DND-41 (cell line): ENCODE results near the gene SMCO4.
"Not testable (repeated sequence)": the region's sequence is repeated elsewhere in the genome, so short reads cannot be mapped to it uniquely, and the experiment has no call there.

Source experiments
- ATAC-seq: fragments of 200-7000 bp; cut with Tn5 transposase; 3 replicates; pipeline ENCODE4 v1.9.1; 2021; ENCODE audit warnings: low read depth; ENCODE audit not compliant: insufficient read depth
- DNase-seq: peaks from one replicate; pipeline ENCODE4 v3.0.0-alpha.2; 2020
- H2AFZ ChIP-seq: 2 replicates; pipeline ENCODE4 v1.6.0; 2012; ENCODE audit warnings: low read depth, low read length
- H3K27ac ChIP-seq: 2 replicates; pipeline ENCODE4 v1.5.1; 2012; ENCODE audit warnings: low read length, inconsistent platforms
- H3K27me3 ChIP-seq: fragments of 200-600 bp; sonication (generic); 2 replicates; pipeline ENCODE4 v1.6.0; 2012; ENCODE audit warnings: low read length, mild to moderate bottlenecking, inconsistent platforms; ENCODE audit not compliant: insufficient read depth, poor library complexity
- H3K36me3 ChIP-seq: 2 replicates; pipeline ENCODE4 v1.5.1; 2012; ENCODE audit warnings: low read length, inconsistent platforms; ENCODE audit not compliant: insufficient read depth
- H3K4me1 ChIP-seq: 2 replicates; pipeline ENCODE4 v1.5.1; 2012; ENCODE audit warnings: mild to moderate bottlenecking, low read length; ENCODE audit not compliant: insufficient read depth
- H3K4me2 ChIP-seq: 2 replicates; pipeline ENCODE4 v1.6.0; 2012; ENCODE audit warnings: mild to moderate bottlenecking, moderate library complexity, low read length, inconsistent platforms; ENCODE audit not compliant: insufficient read depth
- H3K4me3 ChIP-seq, 2 experiments: fragments of 200-600 bp in 1 of 2; shearing (Covaris generic) in 1 of 2; 2 replicates each; pipeline ENCODE4 v1.5.1; 2012 to 2016; ENCODE audit warnings: inconsistent platforms in 2 of 2, low read length in 2 of 2, mild to moderate bottlenecking in 2 of 2, low read depth in 1 of 2, moderate library complexity in 1 of 2
- H3K79me2 ChIP-seq: 2 replicates; pipeline ENCODE4 v1.6.0; 2012; ENCODE audit warnings: low read length, inconsistent platforms; ENCODE audit not compliant: insufficient read depth
- H3K9ac ChIP-seq: 2 replicates; pipeline ENCODE4 v1.6.0; 2012; ENCODE audit warnings: low read depth, mild to moderate bottlenecking, inconsistent platforms, low read length, moderate library complexity
- H3K9me3 ChIP-seq: 2 replicates; pipeline ENCODE4 v1.5.1; 2012; ENCODE audit warnings: low read length, moderate library complexity, mild to moderate bottlenecking, inconsistent platforms; ENCODE audit not compliant: insufficient read depth, severe bottlenecking
- H4K20me1 ChIP-seq: 2 replicates; pipeline ENCODE4 v1.6.0; 2012; ENCODE audit warnings: low read length; ENCODE audit not compliant: insufficient read depth
- CTCF ChIP-seq: IDR thresholded peaks from 2 replicates; pipeline ENCODE4 v1.5.1; 2012; ENCODE audit warnings: borderline replicate concordance, low read length, moderate library complexity, mild to moderate bottlenecking; ENCODE audit not compliant: poor library complexity, severe bottlenecking; ENCODE audit errors: extremely low read depth
- EZH2 ChIP-seq: IDR thresholded peaks from 3 replicates; pipeline ENCODE4 v1.6.1; 2012; ENCODE audit warnings: borderline replicate concordance, low read depth, mild to moderate bottlenecking, moderate library complexity, low read length, inconsistent platforms; ENCODE audit not compliant: severe bottlenecking

SMCO4 gene

DNA sequence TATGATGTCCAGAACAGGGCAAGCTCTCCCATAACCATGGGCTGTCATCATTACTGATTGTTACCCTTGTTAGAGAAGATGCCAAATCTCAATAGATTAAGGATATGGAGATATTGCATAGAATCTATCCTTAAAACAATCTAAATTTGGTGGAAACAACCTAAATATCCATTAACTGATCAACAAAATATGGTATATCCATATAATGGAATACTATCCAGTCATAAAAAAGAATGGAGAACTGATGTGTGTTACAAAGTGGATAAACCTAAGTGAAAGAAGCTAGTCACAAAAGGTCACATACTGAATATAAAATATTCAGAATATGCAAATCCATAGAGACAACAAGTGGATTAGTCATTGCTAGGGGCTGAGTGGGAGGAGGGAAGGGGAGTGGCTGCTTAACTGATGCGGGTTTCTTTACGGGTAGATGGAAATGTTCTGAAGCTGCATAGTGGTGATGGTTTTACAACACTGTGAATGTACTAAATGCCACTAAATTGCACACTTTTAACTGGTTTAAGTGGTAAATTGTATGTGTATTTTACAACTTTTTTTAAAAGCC, 36.1 kb upstream of the SMCO4 start:
- Histone ChIP-seq H4K20me1 (no peaks in the 10 kb centered on the region), H3K4me1 (no peaks in the 10 kb centered on the region), H3K79me2 (no peaks in the 10 kb centered on the region), H2AFZ (no peak overlapping the region), H3K27ac (no peak overlapping the region), H3K4me2 (no peak overlapping the region), H3K4me3 (no peak overlapping the region), H3K9me3 (no peaks in the 10 kb centered on the region), H3K9ac (no peak overlapping the region), H3K36me3 (no peaks in the 10 kb centered on the region), H3K27me3 (no peaks in the 10 kb centered on the region)
- ATAC-seq (no peak), DNase-seq (no peak)
- TF ChIP-seq CTCF (no peak), EZH2 (no peak)

GRCh38 chr11:93577286-93577685, 34.1 kb upstream of the SMCO4 start:
- no peak overlapping the region for H3K9ac ChIP-seq
- H3K27me3 ChIP-seq = no peaks in the 10 kb centered on the region
- H3K4me3 ChIP-seq = no peak overlapping the region
- TF ChIP-seq CTCF = no peak
- TF ChIP-seq EZH2 = no peak
- H3K36me3 ChIP-seq = no peaks in the 10 kb centered on the region
- no peaks in the 10 kb centered on the region for H3K79me2 ChIP-seq
- H4K20me1 ChIP-seq = no peaks in the 10 kb centered on the region
- no peaks in the 10 kb centered on the region for H3K4me1 ChIP-seq
- H3K9me3 ChIP-seq = no peaks in the 10 kb centered on the region
- no peak overlapping the region for H3K27ac ChIP-seq
- no peak overlapping the region for H2AFZ ChIP-seq
- DNase-seq (no peak), ATAC-seq (no peak)
- H3K4me2 ChIP-seq = no peak overlapping the region

GRCh38 chr11:93576870-93577269, 33.7 kb upstream of the SMCO4 start:
- not testable (repeated sequence) for H4K20me1 ChIP-seq, H3K4me1 ChIP-seq, H3K4me3 ChIP-seq, H3K79me2 ChIP-seq, H2AFZ ChIP-seq, ATAC-seq, H3K4me2 ChIP-seq, H3K27ac ChIP-seq, H3K9ac ChIP-seq, H3K9me3 ChIP-seq, H3K27me3 ChIP-seq, H3K36me3 ChIP-seq, DNase-seq

DNA sequence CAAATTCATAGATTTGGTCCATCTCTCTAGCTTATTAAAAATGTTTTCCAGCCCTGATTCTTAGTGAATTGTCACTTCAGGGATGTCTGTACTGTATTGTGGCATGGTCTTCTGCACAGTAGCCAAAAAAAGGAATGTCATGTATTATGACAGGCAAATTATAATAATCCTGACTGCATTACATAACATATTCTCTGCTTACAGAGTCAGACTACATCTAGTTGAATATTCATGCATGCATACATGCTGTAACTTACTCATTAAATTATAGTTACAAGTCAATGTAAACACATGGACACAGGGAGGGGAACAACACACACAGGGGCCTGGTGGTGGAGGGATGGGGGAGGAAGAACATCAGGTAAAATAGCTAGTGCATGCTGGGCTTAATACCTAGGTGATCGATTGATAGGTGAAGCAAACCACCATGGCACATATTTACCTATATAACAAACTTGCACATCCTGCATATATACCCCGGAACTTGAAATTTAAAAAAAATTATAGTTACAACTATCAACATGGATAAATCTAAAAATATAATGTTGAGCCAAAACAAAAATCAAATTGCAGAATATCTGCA, 31.5 kb upstream of the SMCO4 start:
- no peaks in the 10 kb centered on the region for H4K20me1 ChIP-seq
- H3K79me2 ChIP-seq = no peaks in the 10 kb centered on the region
- H3K9ac ChIP-seq = no peak overlapping the region
- no peak for DNase-seq
- no peak overlapping the region for H2AFZ ChIP-seq
- H3K9me3 ChIP-seq = no peaks in the 10 kb centered on the region
- no peaks in the 10 kb centered on the region for H3K27me3 ChIP-seq
- ATAC-seq = no peak
- H3K36me3 ChIP-seq = no peaks in the 10 kb centered on the region
- no peaks in the 10 kb centered on the region for H3K4me1 ChIP-seq
- H3K27ac ChIP-seq = no peak overlapping the region
- no peak overlapping the region for H3K4me2 ChIP-seq
- no peak overlapping the region for H3K4me3 ChIP-seq
- no peak for TF ChIP-seq CTCF
- TF ChIP-seq EZH2 = no peak
